ENCODE measurements around the gene GNG12. TPM values are rescaled to one million over a fixed set of nuclear protein-coding genes. Genes with fewer than 3 reads are reported as not detected.

GNG12 gene
- total and polyA plus RNA-seq, 9 of the 15 experiments (the other 6 are each of a cell fraction or from before 2014, with no cell fraction given) = 2.6 to 6.0 (median 4.1) TPM

DNA sequence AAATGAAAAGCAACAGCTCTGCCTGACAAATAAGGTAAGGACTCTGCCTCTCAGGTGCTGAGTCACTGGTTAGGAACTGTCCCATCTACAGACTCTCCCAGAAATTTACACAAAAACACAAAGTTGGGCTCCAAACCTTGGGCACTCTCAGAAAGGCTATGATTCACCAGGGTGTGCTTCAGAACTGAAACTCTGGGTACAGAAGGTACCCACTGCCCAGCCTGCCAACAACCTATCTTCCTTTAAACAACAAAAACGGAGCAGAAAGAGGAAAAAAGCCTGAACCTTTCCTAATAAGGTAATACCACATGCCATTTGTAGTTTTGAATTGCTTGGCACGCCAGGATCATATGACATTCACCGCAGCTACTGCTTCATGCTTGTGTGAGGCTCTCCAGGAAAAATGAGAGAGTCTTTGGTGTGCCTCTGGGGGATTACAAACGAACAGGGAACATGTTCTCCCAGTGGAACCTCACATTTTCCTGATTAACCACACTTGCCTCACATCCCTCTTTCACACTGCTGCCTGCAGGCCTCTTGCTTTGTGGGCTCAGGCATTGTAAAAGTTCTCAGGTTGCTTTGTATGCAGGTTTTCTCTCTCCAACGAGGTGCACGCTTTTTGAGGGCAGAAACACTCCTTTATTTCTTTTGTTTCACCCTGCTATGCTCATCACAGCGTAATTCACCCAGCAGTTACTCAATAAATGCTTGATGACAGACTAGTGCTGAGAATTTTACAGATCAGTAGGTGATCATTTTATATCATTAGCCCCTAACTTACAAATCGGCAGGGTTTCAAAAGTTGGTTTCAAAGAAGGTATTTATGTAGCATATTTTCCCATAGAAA is 83.2 kb downstream of the GNG12 start (continued):
- TF ChIP-seq NFE2L1 (tag; IDR thresholded peaks at IDR 0.05; ENCODE audit: borderline replicate concordance, low read depth) = peak; percentile 65; the same call in 1 of the 2 replicates
- TF ChIP-seq CHD4 (IDR thresholded peaks at IDR 0.05; ENCODE audit: insufficient read depth, insufficient replicate concordance, low read depth, low read length, poor library complexity, severe bottlenecking) = no peak
- no peak for TF ChIP-seq ZNF589 (CRISPR knock-in tag; IDR thresholded peaks at IDR 0.05; ENCODE audit: low read depth)
- no peak for TF ChIP-seq KHSRP (IDR thresholded peaks at IDR 0.05)
- TF ChIP-seq SP2 (IDR thresholded peaks at IDR 0.05; ENCODE audit: extremely low read depth, low read depth, low read length, poor library complexity, severe bottlenecking) = no peak
- no peak for TF ChIP-seq CBFA2T2 (conservative IDR thresholded peaks at IDR 0.05)
- TF ChIP-seq, protein P1, sequence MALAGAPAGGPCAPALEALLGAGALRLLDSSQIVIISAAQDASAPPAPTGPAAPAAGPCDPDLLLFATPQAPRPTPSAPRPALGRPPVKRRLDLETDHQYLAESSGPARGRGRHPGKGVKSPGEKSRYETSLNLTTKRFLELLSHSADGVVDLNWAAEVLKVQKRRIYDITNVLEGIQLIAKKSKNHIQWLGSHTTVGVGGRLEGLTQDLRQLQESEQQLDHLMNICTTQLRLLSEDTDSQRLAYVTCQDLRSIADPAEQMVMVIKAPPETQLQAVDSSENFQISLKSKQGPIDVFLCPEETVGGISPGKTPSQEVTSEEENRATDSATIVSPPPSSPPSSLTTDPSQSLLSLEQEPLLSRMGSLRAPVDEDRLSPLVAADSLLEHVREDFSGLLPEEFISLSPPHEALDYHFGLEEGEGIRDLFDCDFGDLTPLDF (CRISPR knock-in tag; IDR thresholded peaks at IDR 0.05) = no peak
- no peak for TF ChIP-seq ZNF79 (CRISPR knock-in tag; IDR thresholded peaks at IDR 0.05; ENCODE audit: low read depth)
- TF ChIP-seq MTA2 (IDR thresholded peaks at IDR 0.05; ENCODE audit: low read depth) = no peak
- no peak for TF ChIP-seq CHD1 (IDR thresholded peaks at IDR 0.05; ENCODE audit: low read length)
- TF ChIP-seq HNRNPH1 (optimal IDR thresholded peaks at IDR 0.05; ENCODE audit: low read depth, low read length) = no peak
- TF ChIP-seq CHD2 (IDR thresholded peaks at IDR 0.05; ENCODE audit: low read depth, low read length) = no peak
- no peak for TF ChIP-seq NR4A1 (CRISPR knock-in tag; IDR thresholded peaks at IDR 0.05)
- no peak for TF ChIP-seq NR4A1 (tag; IDR thresholded peaks at IDR 0.05)
- TF ChIP-seq, protein P2, sequence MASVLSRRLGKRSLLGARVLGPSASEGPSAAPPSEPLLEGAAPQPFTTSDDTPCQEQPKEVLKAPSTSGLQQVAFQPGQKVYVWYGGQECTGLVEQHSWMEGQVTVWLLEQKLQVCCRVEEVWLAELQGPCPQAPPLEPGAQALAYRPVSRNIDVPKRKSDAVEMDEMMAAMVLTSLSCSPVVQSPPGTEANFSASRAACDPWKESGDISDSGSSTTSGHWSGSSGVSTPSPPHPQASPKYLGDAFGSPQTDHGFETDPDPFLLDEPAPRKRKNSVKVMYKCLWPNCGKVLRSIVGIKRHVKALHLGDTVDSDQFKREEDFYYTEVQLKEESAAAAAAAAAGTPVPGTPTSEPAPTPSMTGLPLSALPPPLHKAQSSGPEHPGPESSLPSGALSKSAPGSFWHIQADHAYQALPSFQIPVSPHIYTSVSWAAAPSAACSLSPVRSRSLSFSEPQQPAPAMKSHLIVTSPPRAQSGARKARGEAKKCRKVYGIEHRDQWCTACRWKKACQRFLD (CRISPR knock-in tag; IDR thresholded peaks at IDR 0.05) = peak; percentile 69; the same call in 1 of the 2 replicates
- no peak for TF ChIP-seq ZNF347 (CRISPR knock-in tag; IDR thresholded peaks at IDR 0.05; ENCODE audit: low read depth)
- no peak for TF ChIP-seq HMG20B (CRISPR knock-in tag; IDR thresholded peaks at IDR 0.05)
- no peak for TF ChIP-seq KDM5B (IDR thresholded peaks at IDR 0.05; ENCODE audit: insufficient replicate concordance, low read depth, low read length)
- peak; percentile 67; the same call in 1 of the 2 replicates for TF ChIP-seq MAFF (IDR thresholded peaks at IDR 0.05; ENCODE audit: low read length)
- TF ChIP-seq PREB (CRISPR knock-in tag; IDR thresholded peaks at IDR 0.05) = no peak
- no peak for TF ChIP-seq SUPT5H (IDR thresholded peaks at IDR 0.05)
- no peak for TF ChIP-seq SMAD2 (IDR thresholded peaks at IDR 0.05; ENCODE audit: low read depth, low read length)
- TF ChIP-seq POLR2B (IDR thresholded peaks at IDR 0.05; ENCODE audit: low read depth, partially characterized antibody) = no peak
- 0 out of 2 replicates have a peak, but pooled peaks have one; percentile 9 for TF ChIP-seq ZNF431 (CRISPR knock-in tag; IDR thresholded peaks at IDR 0.05)
- no peak for TF ChIP-seq ZNF311 (CRISPR knock-in tag; IDR thresholded peaks at IDR 0.05)
- TF ChIP-seq FOSL1 (tag; conservative IDR thresholded peaks at IDR 0.05) = peak; percentile 80
- peak; percentile 29; the same call in 1 of the 2 replicates for TF ChIP-seq ELF4 (CRISPR knock-in tag; IDR thresholded peaks at IDR 0.05)

All from K562 (cell line).